ENCODE data around the gene CD99. TPM values are rescaled to one million over a fixed set of nuclear protein-coding genes. Genes with fewer than 3 reads are reported as not detected.
A peak's percentile ranks its signal among the peaks of the same experiment; 100 is the strongest.
"Not testable (repeated sequence)": the region's sequence is repeated elsewhere in the genome, so short reads cannot be mapped to it uniquely, and the experiment has no call there.

Gene CD99
- total RNA-seq, 2 donors from 2014 or later, result 227 to 275 TPM

DNA sequence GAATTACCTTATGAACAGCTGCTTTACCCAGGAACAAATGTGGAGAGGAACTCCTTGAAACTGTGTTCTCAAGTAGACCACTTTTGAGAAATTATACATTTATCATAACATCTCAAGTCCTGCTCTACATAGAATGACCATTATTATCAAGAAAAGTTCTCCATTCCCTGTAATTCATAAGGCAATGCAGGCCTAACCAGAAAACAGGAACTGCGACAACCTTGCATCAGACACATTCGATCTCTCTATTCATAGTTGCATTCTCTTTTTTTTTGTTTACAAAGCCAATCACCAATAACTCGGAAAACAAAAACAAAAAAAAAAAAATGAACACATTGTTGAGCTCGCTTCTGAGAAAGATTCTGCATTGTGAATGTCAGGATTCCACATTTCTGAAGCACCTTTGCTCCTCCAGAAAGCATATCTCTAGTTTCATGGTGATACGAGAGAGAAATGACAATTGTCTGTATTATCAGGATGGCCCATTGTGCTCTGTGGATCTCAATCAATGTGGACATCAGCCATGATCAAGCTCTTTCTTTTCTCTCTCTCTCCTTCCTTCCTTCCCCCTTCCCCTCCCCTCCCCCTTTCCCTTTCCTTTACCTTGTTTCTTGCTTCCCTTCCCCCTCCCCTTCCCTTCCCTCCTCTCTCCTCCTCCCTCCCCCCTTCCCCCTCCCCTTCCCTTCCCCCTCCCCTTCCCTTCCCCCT lies 32.4 kb upstream of the CD99 start:
- H3K36me3 Mint-ChIP-seq (ENCODE audit: low read depth), result peaks cover 3% of the 10 kb centered on the region
- DNase-seq (no peak), ATAC-seq (no peak)
- peaks cover 3% of the 10 kb centered on the region for H3K4me1 Mint-ChIP-seq
- no peak overlapping the region for H3K4me3 Mint-ChIP-seq
- H3K27ac Mint-ChIP-seq, result no peak overlapping the region
- no peaks in the 10 kb centered on the region for H3K27me3 Mint-ChIP-seq
- no peaks in the 10 kb centered on the region for H3K9me3 ChIP-seq (ENCODE audit: control insufficient read depth, low read length, poor library complexity, severe bottlenecking)

DNA sequence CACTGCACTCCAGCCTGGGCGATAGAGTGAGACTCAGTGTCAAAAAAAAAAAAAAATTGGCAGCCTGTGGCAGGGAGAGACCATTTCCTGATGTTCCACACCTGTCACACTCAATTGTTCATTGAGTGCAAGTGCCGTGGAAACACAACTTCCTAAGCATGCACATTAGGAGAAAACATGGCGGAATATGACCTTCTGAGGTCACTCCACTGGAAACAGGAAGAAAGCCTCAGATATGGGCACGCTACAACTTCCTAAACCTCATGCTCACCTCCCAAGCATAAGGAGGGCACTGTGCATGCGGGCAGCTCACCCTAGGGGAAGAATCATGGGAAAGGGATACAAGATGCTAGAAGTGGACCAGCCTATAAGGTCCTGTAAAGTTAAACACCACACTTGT lies 28.5 kb upstream of the CD99 start:
- DNase-seq (no peak), ATAC-seq (no peak)
- peaks cover 3% of the 10 kb centered on the region for H3K4me1 Mint-ChIP-seq
- peaks cover 3% of the 10 kb centered on the region for H3K36me3 Mint-ChIP-seq (ENCODE audit: low read depth)
- H3K27ac Mint-ChIP-seq, result no peak overlapping the region
- H3K9me3 ChIP-seq (ENCODE audit: control insufficient read depth, low read length, poor library complexity, severe bottlenecking), result no peaks in the 10 kb centered on the region
- no peaks in the 10 kb centered on the region for H3K27me3 Mint-ChIP-seq
- no peak overlapping the region for H3K4me3 Mint-ChIP-seq

DNA sequence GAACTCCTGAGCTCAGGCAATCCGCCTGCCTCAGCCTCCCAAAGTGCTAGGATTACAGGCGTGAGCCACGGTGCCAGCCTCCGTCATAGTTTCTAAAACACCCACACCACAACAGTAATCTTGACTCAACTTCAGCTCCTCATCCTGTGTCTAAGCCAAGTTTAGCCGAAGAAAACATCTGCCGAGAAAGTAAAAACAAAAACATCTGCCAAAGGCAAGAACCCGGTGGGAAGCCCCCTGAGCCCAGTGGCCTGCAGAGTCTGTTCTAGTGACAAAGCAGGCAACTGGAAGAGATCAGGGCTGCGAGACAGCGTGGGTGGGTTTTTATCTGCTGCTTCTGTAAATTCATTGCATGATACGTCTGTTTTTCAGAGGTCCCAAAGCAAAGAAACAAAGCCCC lies 26.6 kb upstream of the CD99 start:
- no peak for DNase-seq
- peaks cover 4% of the 10 kb centered on the region for H3K4me1 Mint-ChIP-seq
- H3K9me3 ChIP-seq (ENCODE audit: control insufficient read depth, low read length, poor library complexity, severe bottlenecking), result no peaks in the 10 kb centered on the region
- no peak overlapping the region for H3K4me3 Mint-ChIP-seq
- H3K27ac Mint-ChIP-seq, result peak overlapping the region; percentile 53
- H3K36me3 Mint-ChIP-seq (ENCODE audit: low read depth), result peaks cover 3% of the 10 kb centered on the region
- no peak for ATAC-seq
- no peaks in the 10 kb centered on the region for H3K27me3 Mint-ChIP-seq

DNA sequence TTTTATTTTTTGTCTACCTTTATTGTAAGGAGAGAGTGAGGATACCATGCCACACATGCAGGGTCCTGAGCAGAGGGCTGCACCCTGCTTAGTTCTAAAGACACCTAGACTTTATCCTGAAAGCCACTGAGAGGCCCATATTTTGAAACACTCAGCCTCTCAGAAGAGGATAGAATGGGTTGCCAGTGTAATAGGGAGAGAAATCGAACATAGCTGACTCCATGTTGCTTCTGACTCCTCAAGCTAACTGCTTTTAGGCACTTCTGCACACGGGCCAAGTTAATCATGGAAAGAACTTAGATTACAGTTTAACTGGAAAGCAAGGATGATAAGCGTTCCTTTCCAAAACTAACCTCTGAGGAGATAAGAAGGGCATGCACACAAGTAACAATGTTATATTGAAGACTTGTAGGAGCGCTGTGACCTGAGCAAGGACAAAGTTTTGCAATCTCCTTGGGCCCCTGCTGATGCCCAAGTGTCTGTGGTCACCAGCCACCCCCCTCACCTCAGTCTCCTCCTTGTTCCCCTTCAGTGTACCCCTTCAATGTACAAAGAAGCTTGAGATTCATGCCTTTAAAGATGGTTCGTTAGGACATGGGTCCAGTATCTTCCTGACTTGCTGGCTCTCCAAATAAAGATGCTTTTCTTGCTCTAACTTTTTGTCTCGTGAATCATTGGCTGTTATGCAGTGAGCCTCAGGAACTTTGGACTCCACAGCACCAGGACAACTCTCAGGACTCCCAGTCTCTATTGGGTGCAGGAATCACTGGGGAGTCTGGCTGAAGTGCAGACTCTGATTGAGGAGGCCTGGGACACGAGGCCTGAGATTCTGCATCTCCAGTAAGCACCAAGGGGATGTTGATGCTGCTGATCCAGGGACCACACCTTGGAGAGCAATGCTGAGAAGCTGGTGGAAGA lies 25.4 kb upstream of the CD99 start:
- ATAC-seq (no peak), DNase-seq (no peak)
- H3K4me1 Mint-ChIP-seq, result peaks cover 4% of the 10 kb centered on the region
- H3K27ac Mint-ChIP-seq, result peak overlapping the region; percentile 53
- H3K9me3 ChIP-seq (ENCODE audit: control insufficient read depth, low read length, poor library complexity, severe bottlenecking), result no peaks in the 10 kb centered on the region
- H3K36me3 Mint-ChIP-seq (ENCODE audit: low read depth), result peaks cover 3% of the 10 kb centered on the region
- H3K4me3 Mint-ChIP-seq, result no peak overlapping the region
- H3K27me3 Mint-ChIP-seq, result no peaks in the 10 kb centered on the region

DNA sequence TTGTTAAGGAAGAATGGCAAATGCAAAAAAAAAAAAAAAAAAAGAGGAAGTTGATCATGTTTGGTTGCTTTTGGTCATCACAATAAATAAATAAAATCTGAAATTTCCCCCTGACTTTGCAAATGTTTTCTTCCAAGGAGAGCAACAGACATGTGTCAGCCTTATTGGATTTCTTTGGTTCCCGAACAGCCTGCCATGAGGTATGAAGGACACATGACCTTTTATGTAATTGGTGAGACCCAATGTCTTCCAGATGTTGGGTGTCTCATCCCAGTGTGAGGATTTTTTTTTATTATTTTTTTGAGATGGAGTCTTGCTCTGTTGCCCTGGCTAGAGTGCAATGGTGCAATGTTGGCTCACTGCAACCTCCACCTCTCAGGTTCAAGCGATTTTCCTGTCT lies 24.6 kb upstream of the CD99 start:
- DNase-seq (no peak), ATAC-seq (no peak)
- no peak overlapping the region for H3K27ac Mint-ChIP-seq
- peaks cover 4% of the 10 kb centered on the region for H3K4me1 Mint-ChIP-seq
- no peaks in the 10 kb centered on the region for H3K27me3 Mint-ChIP-seq
- peaks cover 3% of the 10 kb centered on the region for H3K36me3 Mint-ChIP-seq (ENCODE audit: low read depth)
- no peaks in the 10 kb centered on the region for H3K9me3 ChIP-seq (ENCODE audit: control insufficient read depth, low read length, poor library complexity, severe bottlenecking)
- H3K4me3 Mint-ChIP-seq, result no peak overlapping the region

DNA sequence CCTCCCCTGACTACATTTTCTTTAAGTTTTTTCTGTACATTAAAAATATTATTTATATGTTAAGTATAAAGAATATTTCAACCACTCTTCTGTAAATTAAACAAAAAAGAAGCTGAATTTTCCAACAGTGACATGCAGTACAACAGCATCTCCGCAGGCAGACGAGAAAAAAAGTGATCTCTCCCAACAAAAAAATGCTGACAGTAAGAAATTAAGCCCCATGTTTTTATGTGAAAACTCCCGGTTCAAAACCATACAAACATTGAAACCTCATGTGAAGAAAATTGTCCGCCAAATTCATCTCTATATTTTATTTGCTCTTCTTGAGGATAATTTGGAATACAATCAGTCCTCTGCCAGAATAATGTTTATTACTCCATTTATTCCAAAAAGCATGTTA lies 20.1 kb upstream of the CD99 start:
- Mint-ChIP-seq H3K27me3 (no peaks in the 10 kb centered on the region), H3K36me3 (ENCODE audit: low read depth) (peaks cover 2% of the 10 kb centered on the region), H3K27ac (no peak overlapping the region), H3K4me1 (peaks cover 3% of the 10 kb centered on the region), H3K4me3 (no peak overlapping the region)
- no peaks in the 10 kb centered on the region for H3K9me3 ChIP-seq (ENCODE audit: control insufficient read depth, low read length, poor library complexity, severe bottlenecking)
- ATAC-seq (no peak), DNase-seq (no peak)

- no peak overlapping the region for H3K27ac Mint-ChIP-seq
- no peaks in the 10 kb centered on the region for H3K27me3 Mint-ChIP-seq
- H3K4me3 Mint-ChIP-seq, result no peak overlapping the region
- no peak for ATAC-seq
- peaks cover 3% of the 10 kb centered on the region for H3K4me1 Mint-ChIP-seq
- H3K9me3 ChIP-seq (ENCODE audit: control insufficient read depth, low read length, poor library complexity, severe bottlenecking), result no peaks in the 10 kb centered on the region
- DNase-seq, result no peak
- no peaks in the 10 kb centered on the region for H3K36me3 Mint-ChIP-seq (ENCODE audit: low read depth)
Observed at GRCh38 chrX:2672084-2672483, 19.0 kb upstream of the CD99 start.

DNA sequence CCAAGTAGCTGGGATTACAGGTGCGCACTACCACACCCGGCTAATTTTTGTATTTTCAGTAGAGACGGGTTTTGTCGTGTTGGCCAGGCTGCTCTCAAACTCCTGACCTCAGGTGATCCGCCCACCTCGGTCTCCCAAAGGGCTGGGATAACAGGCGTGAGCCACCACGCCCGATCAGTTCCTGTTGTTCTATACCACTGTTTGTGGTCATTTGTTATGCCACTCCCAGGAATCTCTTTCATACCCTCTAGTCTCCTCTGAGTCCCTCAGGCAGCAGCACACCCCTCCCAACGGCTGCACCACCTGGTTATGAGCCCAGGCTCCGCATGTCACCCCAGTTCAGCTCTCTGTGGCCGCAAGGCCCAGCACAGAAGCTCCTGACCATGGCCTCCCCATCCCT lies 17.5 kb upstream of the CD99 start:
- Mint-ChIP-seq H3K27ac (no peak overlapping the region), H3K4me3 (no peak overlapping the region), H3K36me3 (ENCODE audit: low read depth) (no peaks in the 10 kb centered on the region), H3K27me3 (no peaks in the 10 kb centered on the region), H3K4me1 (peaks cover 3% of the 10 kb centered on the region)
- DNase-seq (no peak), ATAC-seq (no peak)
- no peaks in the 10 kb centered on the region for H3K9me3 ChIP-seq (ENCODE audit: control insufficient read depth, low read length, poor library complexity, severe bottlenecking)

GRCh38 chrX:2675657-2676200 lies 15.4 kb upstream of the CD99 start:
- H3K27me3 Mint-ChIP-seq; DNase-seq; H3K36me3 Mint-ChIP-seq (ENCODE audit: low read depth); H3K27ac Mint-ChIP-seq; ATAC-seq; H3K9me3 ChIP-seq (ENCODE audit: control insufficient read depth, low read length, poor library complexity, severe bottlenecking); H3K4me3 Mint-ChIP-seq; H3K4me1 Mint-ChIP-seq: not testable (repeated sequence)

DNA sequence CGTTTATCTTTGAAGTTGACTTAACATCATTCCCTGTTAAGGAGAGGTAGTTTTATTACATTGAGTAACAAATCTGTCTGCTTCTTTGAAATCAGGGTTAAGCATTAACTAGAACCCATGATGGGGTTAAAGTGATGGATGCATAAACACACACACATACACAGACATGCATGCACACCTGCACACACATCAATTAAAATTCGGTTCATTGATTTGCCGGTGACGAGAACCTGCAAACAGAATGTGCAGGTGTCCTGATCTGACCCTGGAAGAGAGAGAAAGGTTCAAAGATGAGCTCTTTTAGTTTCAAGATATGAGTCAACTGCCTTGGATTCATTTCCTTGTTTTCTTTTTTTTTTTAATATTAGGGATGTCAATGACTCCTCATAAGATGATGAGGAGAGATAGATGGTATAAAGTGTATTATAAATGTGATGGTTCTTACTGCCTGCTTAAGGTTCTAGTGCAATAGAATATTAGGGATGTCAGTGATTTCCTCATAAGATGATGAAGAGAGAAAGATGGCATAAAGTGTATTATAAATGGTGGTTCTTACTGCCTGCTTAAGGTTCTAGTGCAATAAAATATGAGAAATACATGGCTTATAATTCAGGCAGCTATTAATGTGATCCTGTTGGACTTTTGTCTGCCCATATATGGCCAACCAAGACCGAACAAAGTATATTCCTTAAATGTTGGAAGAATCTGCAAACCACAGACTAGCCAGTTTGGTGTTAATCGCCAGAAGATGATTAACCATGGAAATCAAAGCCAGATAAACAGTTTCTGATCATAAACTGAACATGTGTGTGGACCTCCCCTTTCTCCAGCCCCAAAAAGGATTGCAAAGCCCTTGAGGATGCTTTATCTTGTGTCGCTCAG lies 14.1 kb upstream of the CD99 start:
- DNase-seq (no peak), ATAC-seq (no peak)
- Mint-ChIP-seq H3K27ac (no peak overlapping the region), H3K27me3 (no peaks in the 10 kb centered on the region), H3K4me1 (no peaks in the 10 kb centered on the region), H3K4me3 (no peak overlapping the region), H3K36me3 (ENCODE audit: low read depth) (peaks cover 7% of the 10 kb centered on the region)
- H3K9me3 ChIP-seq (ENCODE audit: control insufficient read depth, low read length, poor library complexity, severe bottlenecking), result no peaks in the 10 kb centered on the region

- Mint-ChIP-seq H3K4me3 (no peak overlapping the region), H3K36me3 (ENCODE audit: low read depth) (peaks cover 9% of the 10 kb centered on the region), H3K27ac (no peak overlapping the region), H3K27me3 (no peaks in the 10 kb centered on the region), H3K4me1 (no peaks in the 10 kb centered on the region)
- ATAC-seq (no peak), DNase-seq (no peak)
- H3K9me3 ChIP-seq (ENCODE audit: control insufficient read depth, low read length, poor library complexity, severe bottlenecking), result no peaks in the 10 kb centered on the region
Observed at GRCh38 chrX:2677764-2678163, 13.3 kb upstream of the CD99 start.

GRCh38 chrX:2678583-2678982 lies 12.5 kb upstream of the CD99 start:
- Mint-ChIP-seq H3K27me3 (no peaks in the 10 kb centered on the region), H3K4me1 (no peaks in the 10 kb centered on the region), H3K36me3 (ENCODE audit: low read depth) (peaks cover 9% of the 10 kb centered on the region), H3K4me3 (no peak overlapping the region), H3K27ac (no peak overlapping the region)
- H3K9me3 ChIP-seq (ENCODE audit: control insufficient read depth, low read length, poor library complexity, severe bottlenecking), result no peaks in the 10 kb centered on the region
- DNase-seq, result no peak
- ATAC-seq, result no peak

All from T-helper 17 cell (primary cell).